NB4 (cell line): ENCODE measurements around the gene TRMT6.

ENCODE experiments used
- CTCF ChIP-seq: IDR thresholded peaks from one replicate; pipeline ENCODE4 v1.5.1; 2012; ENCODE audit warnings: low read depth, low read length
- TF ChIP-seq, protein P1 (sequence below): IDR thresholded peaks from 2 replicates; pipeline ENCODE4 v1.6.1; 2011; ENCODE audit warnings: low read depth, low read length

DNA sequence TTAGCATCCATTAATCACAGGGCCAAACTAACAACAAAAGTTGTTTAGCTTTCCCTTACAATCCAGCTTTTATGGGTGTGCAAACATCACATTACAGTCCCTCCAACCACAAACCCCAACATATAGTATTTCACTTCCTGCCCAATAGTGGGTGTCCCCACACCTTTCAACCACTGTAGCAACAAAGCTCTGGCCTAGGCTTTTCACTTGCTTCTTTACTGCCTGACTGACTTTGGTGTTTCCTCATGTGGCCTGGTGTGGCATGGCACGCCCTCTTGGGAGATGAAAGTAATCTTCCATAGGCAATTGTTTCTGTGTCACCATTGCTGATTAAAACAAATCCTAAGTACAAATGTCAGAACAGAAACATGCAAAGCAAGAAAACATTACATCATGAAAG is 46.4 kb upstream of the TRMT6 start:
- no peak for TF ChIP-seq CTCF
- TF ChIP-seq, protein P1, sequence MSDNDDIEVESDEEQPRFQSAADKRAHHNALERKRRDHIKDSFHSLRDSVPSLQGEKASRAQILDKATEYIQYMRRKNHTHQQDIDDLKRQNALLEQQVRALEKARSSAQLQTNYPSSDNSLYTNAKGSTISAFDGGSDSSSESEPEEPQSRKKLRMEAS: no peak
